Measurements from ENCODE around the gene TMIGD3.

The TMIGD3 gene

GRCh38 chr1:111462370-111463028, 40.9 kb downstream of the TMIGD3 start:
- H3K36me3 ChIP-seq (ENCODE audit: insufficient read depth, low read length), result peaks cover 63% of the 10 kb centered on the region
- H3K27me3 ChIP-seq (ENCODE audit: insufficient read depth, low read length, poor library complexity), result no peaks in the 10 kb centered on the region
- H4K20me1 ChIP-seq (ENCODE audit: insufficient read depth, low read length), result no peaks in the 10 kb centered on the region
- no peak overlapping the region for H3K4me2 ChIP-seq (ENCODE audit: insufficient read depth, low read length)
- H3K79me2 ChIP-seq (ENCODE audit: insufficient read depth, low read length), result no peaks in the 10 kb centered on the region
- H3K4me1 ChIP-seq (ENCODE audit: insufficient read depth, low read length), result no peaks in the 10 kb centered on the region
- H3K9ac ChIP-seq (ENCODE audit: low read depth, low read length), result no peak overlapping the region
- ATAC-seq (ENCODE audit: insufficient read depth, low read depth), result no peak
- DNase-seq, result no peak
- no peak overlapping the region for H3K27ac ChIP-seq (ENCODE audit: low read length)
- no peak for TF ChIP-seq CTCF (IDR thresholded peaks at IDR 0.05; ENCODE audit: borderline replicate concordance, extremely low read depth, low read length, poor library complexity, severe bottlenecking)
- no peak for TF ChIP-seq EZH2 (IDR thresholded peaks at IDR 0.05; ENCODE audit: borderline replicate concordance, low read depth, low read length, severe bottlenecking)
- no peak overlapping the region for H3K4me3 ChIP-seq (ENCODE audit: low read depth in 1 of 2, low read length in 2 of 2)
- no peaks in the 10 kb centered on the region for H3K9me3 ChIP-seq (ENCODE audit: insufficient read depth, low read length, severe bottlenecking)
- H2AFZ ChIP-seq (ENCODE audit: low read depth, low read length), result no peak overlapping the region

GRCh38 chr1:111461765-111462164, 41.7 kb downstream of the TMIGD3 start:
- no peaks in the 10 kb centered on the region for H4K20me1 ChIP-seq (ENCODE audit: insufficient read depth, low read length)
- DNase-seq (no peak), ATAC-seq (ENCODE audit: insufficient read depth, low read depth) (no peak)
- no peaks in the 10 kb centered on the region for H3K79me2 ChIP-seq (ENCODE audit: insufficient read depth, low read length)
- H3K4me2 ChIP-seq (ENCODE audit: insufficient read depth, low read length), result no peak overlapping the region
- H3K27me3 ChIP-seq (ENCODE audit: insufficient read depth, low read length, poor library complexity), result no peaks in the 10 kb centered on the region
- no peaks in the 10 kb centered on the region for H3K4me1 ChIP-seq (ENCODE audit: insufficient read depth, low read length)
- H3K9ac ChIP-seq (ENCODE audit: low read depth, low read length), result no peak overlapping the region
- no peaks in the 10 kb centered on the region for H3K9me3 ChIP-seq (ENCODE audit: insufficient read depth, low read length, severe bottlenecking)
- peaks cover 66% of the 10 kb centered on the region for H3K36me3 ChIP-seq (ENCODE audit: insufficient read depth, low read length)
- no peak overlapping the region for H2AFZ ChIP-seq (ENCODE audit: low read depth, low read length)
- TF ChIP-seq EZH2 (IDR thresholded peaks at IDR 0.05; ENCODE audit: borderline replicate concordance, low read depth, low read length, severe bottlenecking), result no peak
- TF ChIP-seq CTCF (IDR thresholded peaks at IDR 0.05; ENCODE audit: borderline replicate concordance, extremely low read depth, low read length, poor library complexity, severe bottlenecking), result no peak
- H3K27ac ChIP-seq (ENCODE audit: low read length), result no peak overlapping the region
- no peak overlapping the region for H3K4me3 ChIP-seq (ENCODE audit: low read depth in 1 of 2, low read length in 2 of 2)

GRCh38 chr1:111455642-111456031, 47.8 kb downstream of the TMIGD3 start:
- Histone ChIP-seq H3K4me2 (ENCODE audit: insufficient read depth, low read length) (no peak overlapping the region), H3K27ac (ENCODE audit: low read length) (no peak overlapping the region), H3K79me2 (ENCODE audit: insufficient read depth, low read length) (peaks cover 50% of the 10 kb centered on the region), H3K9ac (ENCODE audit: low read depth, low read length) (no peak overlapping the region), H3K9me3 (ENCODE audit: insufficient read depth, low read length, severe bottlenecking) (no peaks in the 10 kb centered on the region), H3K4me1 (ENCODE audit: insufficient read depth, low read length) (peaks cover 33% of the 10 kb centered on the region), H3K4me3 (ENCODE audit: low read depth in 1 of 2, low read length in 2 of 2) (no peak overlapping the region), H3K27me3 (ENCODE audit: insufficient read depth, low read length, poor library complexity) (no peaks in the 10 kb centered on the region), H4K20me1 (ENCODE audit: insufficient read depth, low read length) (no peaks in the 10 kb centered on the region; the same call in 1 of the 2 replicates), H3K36me3 (ENCODE audit: insufficient read depth, low read length) (peaks cover 89% of the 10 kb centered on the region), H2AFZ (ENCODE audit: low read depth, low read length) (no peak overlapping the region)
- ATAC-seq (ENCODE audit: insufficient read depth, low read depth), result no peak
- TF ChIP-seq EZH2 (IDR thresholded peaks at IDR 0.05; ENCODE audit: borderline replicate concordance, low read depth, low read length, severe bottlenecking) (no peak), CTCF (IDR thresholded peaks at IDR 0.05; ENCODE audit: borderline replicate concordance, extremely low read depth, low read length, poor library complexity, severe bottlenecking) (no peak)
- no peak for DNase-seq

Measured in DND-41 (cell line).